HG03060 (cell line): ENCODE results near the gene ALG12.
A peak's percentile ranks its signal among the peaks of the same experiment; 100 is the strongest.

Experiments used
- ATAC-seq: cut with Tn5 transposase; IDR thresholded peaks from one replicate; pipeline ENCODE4 v1.9.1; 2021; ENCODE audit warnings: low read depth, moderate number of reproducible peaks; ENCODE audit not compliant: unreplicated experiment

The ALG12 gene

GRCh38 chr22:49871482-49871881 is 46.8 kb downstream of the ALG12 start:
- no peak for ATAC-seq

DNA sequence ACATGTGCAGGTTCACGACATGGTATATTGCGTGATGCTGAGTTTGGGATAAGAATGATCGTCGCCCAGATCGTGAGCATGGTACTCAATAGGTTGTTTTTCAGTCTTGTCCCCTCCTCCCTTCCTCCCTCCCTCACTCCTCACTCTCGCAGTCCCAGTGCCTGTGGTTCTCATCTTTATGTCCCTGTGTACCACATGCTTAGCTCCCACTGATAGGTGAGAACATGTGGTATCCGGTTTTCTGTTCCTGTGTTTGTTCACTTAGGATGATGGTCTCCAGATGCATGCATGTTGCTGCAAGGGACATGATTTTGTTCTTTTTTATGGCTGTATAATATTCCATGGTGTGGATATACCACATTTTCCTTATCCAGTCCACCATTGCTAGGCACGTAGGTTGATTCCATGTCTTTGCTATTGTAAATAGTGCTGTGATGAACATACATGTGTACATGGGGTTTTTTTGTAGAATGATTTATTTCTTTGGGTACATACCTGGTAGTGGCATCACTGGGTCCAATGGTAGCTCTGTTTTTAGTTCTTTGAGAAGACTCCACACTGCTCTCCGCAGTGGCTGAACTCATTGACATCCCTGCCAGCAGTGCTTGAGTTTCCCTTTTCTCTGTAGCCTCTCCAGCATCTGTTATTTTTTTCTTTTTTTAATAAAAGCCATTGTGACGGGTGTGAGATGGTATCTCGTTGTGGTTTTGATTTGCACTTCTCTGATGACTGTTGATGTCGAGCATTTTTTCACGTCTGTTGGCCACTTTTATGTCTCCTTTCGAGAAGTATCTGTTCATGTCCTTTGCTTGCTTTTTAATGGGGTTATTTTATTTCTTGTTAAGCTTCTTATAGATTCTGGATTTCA is 48.2 kb downstream of the ALG12 start:
- no peak for ATAC-seq

- ATAC-seq, result no peak
Measured at GRCh38 chr22:49869086-49869830, 49.0 kb downstream of the ALG12 start.

DNA sequence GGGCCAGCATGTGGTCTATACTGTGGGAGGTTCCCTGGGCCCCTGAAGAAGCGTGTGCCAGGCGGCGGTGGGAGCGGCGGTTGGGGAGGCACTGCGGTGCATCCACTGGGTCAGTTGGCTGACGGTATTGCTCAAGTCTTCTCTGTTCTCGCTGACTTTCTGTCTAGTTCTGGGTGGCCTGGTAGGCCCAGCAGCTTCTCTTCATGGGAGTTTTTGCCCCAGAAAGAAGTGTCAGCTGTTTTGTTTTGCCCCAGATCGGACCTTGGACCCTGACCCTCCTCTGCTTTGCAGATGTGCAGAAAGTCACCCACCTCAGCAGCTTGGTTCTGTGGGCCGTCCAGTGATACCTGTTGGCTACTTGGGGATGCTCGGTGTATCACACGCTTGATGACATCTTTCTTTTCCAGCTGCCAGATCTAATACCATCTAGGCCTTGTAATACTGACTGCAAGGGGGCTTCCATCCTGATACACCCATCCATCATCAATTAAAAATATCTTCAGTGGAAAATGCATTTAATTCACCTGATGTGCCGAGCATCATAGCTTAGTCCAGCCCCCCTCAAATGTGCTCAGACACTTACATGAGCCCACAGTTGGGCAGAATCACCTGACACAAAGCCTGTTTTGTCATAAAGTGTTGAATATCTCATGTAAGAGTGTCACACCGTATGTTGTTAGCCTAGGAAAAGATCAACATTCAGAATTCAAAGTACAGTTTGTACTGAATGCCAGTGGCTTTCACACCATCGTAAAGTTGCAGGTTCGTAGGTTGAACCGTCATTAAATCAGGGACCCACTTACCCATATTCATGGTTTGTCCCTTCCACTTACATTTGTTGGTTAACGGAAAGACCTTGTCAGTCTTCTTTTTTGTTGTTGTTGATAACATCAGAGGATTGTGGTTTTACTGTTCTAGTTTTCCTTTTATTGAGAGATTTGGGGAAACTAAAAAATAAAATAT is 50.7 kb downstream of the ALG12 start:
- no peak for ATAC-seq

DNA sequence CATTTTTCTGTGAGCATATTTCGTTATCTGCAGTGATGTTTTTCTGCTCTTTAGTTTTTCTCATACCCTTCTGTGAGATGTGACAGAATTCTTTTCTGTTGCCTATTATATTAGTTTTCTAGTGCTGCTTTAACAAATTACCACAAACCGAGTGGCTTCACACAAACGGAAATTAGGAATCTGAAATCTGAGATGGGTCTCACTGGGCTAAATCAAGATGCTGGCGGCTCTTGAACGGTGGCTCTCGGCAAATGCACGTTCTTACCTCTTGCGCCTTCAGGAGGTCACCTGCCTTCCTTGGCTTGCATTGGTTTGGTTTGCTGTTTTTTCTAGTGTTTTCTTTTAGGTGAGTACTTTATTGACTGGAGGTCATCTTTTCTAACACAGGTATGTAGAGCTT is 51.6 kb downstream of the ALG12 start:
- ATAC-seq, result no peak

DNA sequence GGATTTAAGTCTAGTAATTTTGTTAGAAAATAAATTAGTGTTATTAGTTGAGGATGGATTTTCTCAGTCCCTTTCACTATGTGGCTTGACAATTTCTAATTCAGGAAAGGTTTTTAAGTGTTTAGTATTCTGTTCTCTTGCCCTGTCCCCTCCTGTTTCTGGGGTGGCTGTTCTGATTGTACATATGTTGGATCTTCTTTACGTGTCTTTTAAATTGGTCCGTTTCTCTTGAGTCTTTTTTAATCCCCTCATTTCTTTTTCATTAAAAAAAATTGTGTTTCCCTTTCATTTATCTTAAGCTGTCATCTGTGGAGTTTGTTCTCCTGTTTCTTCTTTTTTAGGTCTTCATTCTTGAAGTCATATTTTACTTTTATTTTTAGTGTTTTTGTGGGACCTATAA is 52.1 kb downstream of the ALG12 start:
- no peak for ATAC-seq

DNA sequence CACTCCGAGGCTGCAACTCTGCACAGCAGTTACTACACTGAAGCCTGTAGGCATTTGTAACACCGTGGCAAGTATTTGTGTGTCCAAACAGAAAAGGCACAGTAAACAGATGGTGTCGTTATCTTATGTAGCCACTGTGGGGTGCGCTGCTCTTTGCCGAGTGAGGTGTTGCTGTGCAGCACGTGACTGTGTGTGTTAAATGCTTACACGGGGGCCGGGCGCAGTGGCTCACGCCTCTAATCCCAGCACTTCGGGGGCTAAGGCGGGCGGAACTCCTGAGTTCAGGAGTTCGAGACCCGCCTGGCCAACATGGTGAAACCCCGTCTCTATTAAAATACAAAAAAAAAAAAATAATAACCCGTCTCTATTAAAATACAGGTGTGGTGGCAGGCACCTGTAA is 53.1 kb downstream of the ALG12 start:
- ATAC-seq, result no peak

GRCh38 chr22:49863931-49864330 is 54.3 kb downstream of the ALG12 start:
- ATAC-seq, result no peak

- no peak for ATAC-seq
Measured at GRCh38 chr22:49862496-49862776, 55.8 kb downstream of the ALG12 start.

- no peak for ATAC-seq
Measured at GRCh38 chr22:49861642-49862495, 56.4 kb downstream of the ALG12 start.

DNA sequence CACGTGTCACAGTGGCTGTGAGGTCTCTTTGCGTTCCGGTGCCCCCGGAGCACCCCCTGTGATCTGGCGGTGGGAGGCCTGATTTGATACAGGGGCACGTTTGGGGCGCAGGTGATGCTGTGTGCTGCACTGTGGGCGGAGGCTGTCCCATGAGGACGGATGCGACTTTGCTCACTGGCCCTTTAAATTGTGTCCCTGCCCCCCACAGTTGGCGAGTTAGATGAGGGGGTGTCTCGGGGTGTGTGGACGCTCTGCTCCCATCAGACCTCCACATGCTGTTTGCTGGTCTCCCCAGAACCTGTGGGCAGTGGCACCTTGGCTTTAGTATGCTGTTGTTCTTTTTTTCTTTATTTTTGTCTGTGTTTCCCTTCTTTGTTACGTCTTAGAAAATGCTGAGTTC is 59.4 kb downstream of the ALG12 start:
- no peak for ATAC-seq

GRCh38 chr22:49856766-49857618 is 61.2 kb downstream of the ALG12 start:
- no peak for ATAC-seq

GRCh38 chr22:49856343-49856742 is 61.9 kb downstream of the ALG12 start:
- ATAC-seq, result no peak

DNA sequence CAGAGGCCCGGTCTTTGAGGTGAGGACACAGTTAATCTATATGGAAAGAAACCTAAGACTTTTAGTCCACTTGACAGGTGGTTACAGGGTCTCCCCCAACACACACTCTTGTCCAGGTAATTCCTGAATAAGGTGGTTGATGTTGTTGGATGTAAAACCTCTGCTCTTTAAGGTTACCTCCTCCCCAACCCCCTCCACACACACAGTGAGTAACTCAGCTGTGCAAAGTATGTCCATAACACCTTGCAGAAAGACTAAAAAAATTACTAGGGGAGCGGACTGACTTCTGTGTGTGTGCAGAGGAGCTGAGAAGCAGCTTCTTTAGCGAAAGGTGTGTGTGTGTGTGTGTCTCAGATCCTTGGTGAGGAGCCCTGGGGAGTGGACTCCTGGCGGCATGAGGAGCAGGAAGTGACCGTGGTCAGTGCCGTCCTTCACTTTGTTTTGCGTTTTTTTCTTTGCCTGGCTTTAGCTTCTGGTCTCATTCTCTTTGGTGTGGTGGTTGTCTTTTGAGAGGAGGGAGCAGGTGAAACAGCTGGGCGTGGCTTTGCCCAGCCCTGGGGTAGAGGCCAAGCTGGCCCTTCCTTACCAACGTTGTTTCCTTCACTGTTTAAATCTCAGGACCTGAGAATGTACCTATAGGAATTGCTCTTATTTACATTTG is 62.9 kb downstream of the ALG12 start:
- no peak for ATAC-seq

- ATAC-seq, result peak; percentile 4
Measured at GRCh38 chr22:49853981-49854831, 64.0 kb downstream of the ALG12 start.

- ATAC-seq, result peak; percentile 75
Measured at GRCh38 chr22:49852898-49853894, 65.0 kb downstream of the ALG12 start, which contains the start of gene ZBED4. Gene ZBED4 (plus strand): TSS chr22:49853844. CDS start chr22:49883663, 29,819 bp downstream.
